Spleen (tissue), 7 donors: ENCODE results near the gene GALNT16.

ENCODE experiments used
- POLR2A ChIP-seq, 3 donors: fragments of 450-650 bp; IDR thresholded peaks; one replicate each; pipeline ENCODE4 v1.5.1; 2017; ENCODE audit warnings: antibody characterized with exemption in 3 of 3, mild to moderate bottlenecking in 1 of 3
- POLR2AphosphoS5 ChIP-seq, 3 donors: sonication (generic); formaldehyde crosslinking; IDR thresholded peaks; one replicate each; pipeline ENCODE4 v1.5.1; 2017; ENCODE audit warnings: antibody characterized with exemption in 3 of 3
- TF ChIP-seq, protein P1 (sequence below), 11 experiments: fragments of 200-600 bp in 7 of 11; fragments of 450-650 bp in 4 of 11; sonication (generic) in 4 of 11; IDR thresholded peaks in 8 of 11; conservative IDR thresholded peaks in 3 of 11; 1 replicate in 7 of 11; 2 replicates in 4 of 11; pipeline versions ENCODE4 v1.4.0 to v1.8.0; 2016 to 2021; ENCODE audit warnings: antibody characterized with exemption in 11 of 11, inconsistent platforms in 4 of 11, mild to moderate bottlenecking in 1 of 11
- donor health status: DM: no; HTN: no; CAD: no; lungs with moderate emphysema.
- donor health status: DM: no; HTN: no; CAD: no.
- donor health status: DM: no; HTN: no; CAD: no.

DNA sequence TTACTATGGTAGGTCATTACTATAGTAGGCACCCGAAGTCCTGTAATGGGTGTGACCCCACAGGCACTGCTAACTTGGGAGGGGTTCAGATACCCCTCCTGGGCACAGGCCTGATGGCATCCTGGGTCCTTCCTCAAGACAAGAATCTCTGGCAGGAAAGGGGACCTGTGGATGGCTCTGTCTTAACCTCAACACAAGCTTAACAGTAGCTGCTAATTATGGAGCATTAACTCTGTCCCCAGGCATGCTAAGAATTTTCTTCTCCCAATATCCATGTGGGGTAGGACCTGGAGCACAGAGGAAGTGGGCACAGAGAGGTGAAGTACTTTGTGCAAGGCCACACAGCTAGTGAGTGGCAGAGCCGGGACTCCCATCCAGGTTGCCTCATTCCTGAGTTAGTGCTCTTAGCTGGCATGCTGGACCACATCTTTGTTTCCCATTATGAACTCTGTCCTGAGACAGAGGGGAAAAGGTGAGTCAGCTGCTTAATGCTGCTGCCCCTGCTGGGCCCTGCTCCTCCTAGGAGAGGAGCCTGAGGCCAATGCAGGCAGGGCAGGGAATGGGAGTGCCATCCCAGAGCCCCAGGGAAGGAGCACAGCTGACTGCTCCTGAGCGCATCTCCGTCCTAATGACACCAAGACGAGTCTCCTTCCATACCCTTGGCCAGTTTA, 32.1 kb downstream of the GALNT16 start:
- TF ChIP-seq POLR2A (IDR thresholded peaks at IDR 0.05) (no peak), POLR2AphosphoS5 (IDR thresholded peaks at IDR 0.05) (no peak)
- TF ChIP-seq, protein P1, sequence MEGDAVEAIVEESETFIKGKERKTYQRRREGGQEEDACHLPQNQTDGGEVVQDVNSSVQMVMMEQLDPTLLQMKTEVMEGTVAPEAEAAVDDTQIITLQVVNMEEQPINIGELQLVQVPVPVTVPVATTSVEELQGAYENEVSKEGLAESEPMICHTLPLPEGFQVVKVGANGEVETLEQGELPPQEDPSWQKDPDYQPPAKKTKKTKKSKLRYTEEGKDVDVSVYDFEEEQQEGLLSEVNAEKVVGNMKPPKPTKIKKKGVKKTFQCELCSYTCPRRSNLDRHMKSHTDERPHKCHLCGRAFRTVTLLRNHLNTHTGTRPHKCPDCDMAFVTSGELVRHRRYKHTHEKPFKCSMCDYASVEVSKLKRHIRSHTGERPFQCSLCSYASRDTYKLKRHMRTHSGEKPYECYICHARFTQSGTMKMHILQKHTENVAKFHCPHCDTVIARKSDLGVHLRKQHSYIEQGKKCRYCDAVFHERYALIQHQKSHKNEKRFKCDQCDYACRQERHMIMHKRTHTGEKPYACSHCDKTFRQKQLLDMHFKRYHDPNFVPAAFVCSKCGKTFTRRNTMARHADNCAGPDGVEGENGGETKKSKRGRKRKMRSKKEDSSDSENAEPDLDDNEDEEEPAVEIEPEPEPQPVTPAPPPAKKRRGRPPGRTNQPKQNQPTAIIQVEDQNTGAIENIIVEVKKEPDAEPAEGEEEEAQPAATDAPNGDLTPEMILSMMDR (IDR thresholded peaks at IDR 0.05 in 8 of 11, conservative IDR thresholded peaks at IDR 0.05 in 3 of 11): no peak
